SHP77 (cell line): ENCODE data around the gene NINJ1.
"Not testable (repeated sequence)": the region's sequence is repeated elsewhere in the genome, so short reads cannot be mapped to it uniquely, and the experiment has no call there.

ENCODE experiments used
- DNase-seq, 2 experiments: peaks; one replicate each; lab custom pipeline; 2025; lab: John Stamatoyannopoulos, UW

The NINJ1 gene

DNA sequence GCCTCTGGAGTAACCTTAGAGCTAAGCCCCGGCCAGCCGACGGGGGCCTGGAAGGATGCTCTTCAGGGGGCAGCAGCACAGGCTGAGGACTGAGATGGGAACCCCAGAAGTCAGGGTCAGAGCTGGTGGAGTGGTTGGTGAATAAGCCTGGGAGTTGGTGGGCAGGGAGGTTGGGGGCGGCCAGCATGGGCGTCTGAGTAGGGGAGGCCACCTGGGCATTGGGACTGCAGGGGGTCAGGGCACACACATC, 14.4 kb downstream of the NINJ1 start:
- DNase-seq, result no peak

DNA sequence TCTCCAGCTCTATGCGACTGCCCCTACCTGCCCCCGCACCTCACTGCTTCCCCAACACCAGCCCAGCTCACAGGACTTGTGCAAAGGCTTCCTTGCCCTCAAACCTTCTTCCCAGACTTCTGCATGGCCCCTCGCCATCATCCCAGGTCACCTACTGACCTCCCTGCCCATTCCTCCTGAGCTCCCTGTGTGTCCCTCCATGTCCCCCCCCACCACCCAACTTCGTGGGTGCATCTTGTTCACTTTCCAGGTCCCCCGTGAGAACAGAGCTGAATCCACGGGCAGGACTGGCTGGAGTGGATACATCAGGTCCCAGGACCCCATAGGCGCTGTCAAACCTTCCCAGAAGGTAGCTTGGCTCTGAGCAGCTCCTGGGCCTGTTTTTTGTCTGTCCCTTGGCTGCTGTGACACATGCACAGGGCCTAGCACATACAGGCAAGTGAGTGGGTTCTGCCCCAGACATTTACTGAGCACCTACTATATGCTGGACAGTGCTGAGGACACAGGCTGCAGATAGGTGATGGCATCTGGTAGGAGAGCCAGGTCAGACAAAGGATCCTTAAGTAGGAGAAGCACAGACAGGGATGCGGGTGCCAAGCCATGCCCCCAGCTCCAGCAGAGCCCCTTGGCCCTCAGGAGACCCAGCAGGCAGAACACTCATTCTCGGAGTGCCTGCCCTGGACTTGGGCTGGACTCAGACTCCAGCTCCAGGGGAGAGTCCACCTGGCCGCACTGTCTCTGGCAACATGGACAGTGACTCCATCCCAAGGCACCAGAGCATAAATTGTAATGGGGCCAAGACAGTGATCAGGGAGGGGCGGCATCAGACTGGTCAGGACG, 15.0 kb downstream of the NINJ1 start:
- no peak for DNase-seq

DNA sequence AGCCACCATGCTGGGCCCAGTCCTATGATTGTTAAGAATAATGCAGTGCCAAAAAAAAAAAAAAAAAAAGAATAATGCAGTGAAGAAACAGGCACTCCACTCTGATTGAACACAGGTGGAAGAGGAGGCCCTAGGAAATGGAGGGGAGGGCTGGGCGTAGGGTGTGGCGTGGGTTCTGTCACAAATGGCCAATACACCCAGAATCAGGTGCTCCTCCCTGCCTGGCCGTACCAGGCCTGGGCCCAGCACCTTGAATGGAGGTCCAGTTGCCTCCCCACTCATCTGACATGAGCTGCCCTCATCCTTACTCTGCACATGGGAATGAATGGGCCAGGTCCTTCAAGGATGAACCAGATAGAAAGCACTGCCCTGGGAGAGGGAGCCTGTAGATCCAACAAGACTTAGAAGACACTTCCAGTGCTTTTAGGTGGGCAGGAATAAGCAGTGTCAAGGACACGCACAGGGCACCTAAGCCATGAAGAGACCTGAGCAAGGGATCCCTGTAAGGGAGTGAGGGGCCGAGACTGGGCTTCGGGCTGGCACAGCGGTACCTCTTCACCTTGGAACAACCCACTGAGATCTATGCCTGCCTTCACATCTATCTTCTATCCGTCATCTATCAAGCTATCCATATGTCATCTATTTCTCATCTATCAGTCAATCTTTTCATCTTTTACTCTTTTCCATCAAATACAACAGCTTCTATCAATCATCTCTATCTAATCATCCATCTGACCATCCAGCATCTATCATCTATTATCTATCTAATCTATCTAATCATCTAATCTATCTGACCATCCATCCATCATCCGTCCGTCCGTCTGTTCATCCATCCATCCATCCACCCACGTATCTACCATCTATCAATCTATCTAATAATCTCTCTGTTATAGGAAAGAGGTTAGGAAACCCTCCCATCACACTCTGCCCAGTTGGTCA, 15.9 kb downstream of the NINJ1 start:
- DNase-seq, result no peak

DNA sequence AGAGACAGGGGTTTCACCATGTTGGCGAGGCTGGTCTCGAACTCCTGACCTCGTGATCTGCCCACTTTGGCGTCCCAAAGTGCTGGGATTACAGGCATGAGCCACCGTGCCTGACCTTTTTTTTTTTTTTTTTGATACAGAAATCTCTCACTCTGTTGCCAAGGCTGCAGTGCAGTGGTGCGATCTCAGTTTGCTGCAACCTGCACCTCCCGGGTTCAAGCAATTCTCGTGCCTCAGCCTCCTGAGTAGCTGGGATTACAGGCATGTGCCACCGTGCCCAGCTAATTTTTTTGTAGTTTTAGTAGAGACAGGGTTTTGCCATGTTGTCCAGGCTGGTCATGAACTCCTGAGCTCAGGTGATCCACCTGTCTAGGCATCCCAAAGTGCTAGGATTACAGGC, 16.5 kb downstream of the NINJ1 start:
- DNase-seq, result not testable (repeated sequence)

DNA sequence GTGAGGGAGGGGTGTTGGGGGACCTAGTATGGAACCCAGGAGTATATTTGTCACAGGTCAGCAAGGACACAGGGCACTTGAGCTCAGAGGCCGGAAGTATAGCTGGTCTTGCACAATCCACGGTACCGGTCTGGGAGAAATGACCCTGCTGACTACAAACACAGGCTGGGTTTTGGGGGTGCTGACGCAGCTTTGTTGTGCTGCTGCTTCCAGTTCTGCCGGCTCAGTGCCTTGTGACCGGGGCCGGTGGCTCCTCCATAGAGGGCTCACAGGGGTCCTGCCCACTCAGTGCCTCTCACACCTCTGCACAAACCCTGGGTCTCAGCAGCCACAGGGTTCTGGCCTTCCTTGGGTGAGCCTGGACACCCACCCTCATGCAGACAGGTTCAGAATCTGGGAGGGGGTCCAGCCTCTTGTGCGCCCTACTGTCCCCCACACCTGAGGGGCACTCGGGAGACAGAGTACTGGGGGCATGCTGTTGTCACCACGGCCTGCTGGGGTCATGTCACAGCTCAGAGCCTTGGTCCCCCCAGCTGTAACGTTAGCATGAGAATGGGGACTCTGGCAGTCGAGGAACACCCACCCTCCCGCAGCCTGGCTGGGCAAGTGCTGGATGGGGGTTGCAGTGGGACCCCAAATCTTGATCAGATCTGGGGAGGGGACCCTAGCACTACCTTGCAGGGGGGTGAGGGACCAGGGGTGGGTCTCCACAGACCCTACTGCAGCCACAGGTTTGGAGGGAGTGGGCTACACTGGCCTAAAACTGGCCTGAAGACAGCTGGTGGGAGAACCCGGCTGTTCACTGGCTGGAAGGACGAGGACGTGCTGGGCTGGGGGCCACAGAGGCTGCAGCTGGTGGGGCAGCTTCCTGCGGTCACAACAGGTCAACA, 17.7 kb downstream of the NINJ1 start:
- no peak for DNase-seq

DNA sequence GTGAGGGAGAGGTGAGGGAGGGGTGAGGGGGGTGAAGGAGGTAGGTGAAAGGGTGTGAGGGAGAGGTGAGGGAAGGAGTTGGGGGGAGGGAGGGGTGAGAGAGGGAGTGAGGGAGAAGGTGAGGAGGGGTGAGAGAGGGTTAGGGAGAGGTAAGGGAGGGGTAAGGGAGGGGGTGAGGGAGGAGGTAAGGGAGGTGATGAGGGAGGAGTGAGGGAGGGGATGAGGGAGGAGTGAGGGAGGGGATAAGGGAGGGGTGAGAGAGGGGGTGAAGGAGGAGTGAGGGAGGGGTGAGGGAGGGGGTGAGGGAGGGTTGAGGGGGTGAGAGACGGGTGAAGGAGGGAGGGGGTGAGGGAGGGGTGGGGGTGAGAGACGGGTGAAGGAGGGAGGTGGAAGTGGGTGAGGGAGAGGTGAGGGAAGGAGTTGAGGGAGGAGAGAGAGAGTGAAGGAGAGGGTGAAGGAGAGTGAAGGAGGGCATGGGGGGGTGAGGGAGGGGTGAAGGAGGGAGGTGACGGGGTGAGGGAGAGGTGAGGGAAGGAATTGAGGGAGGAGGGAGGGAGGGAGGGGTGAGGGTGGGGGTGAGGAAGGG, 18.5 kb downstream of the NINJ1 start:
- no peak for DNase-seq

DNA sequence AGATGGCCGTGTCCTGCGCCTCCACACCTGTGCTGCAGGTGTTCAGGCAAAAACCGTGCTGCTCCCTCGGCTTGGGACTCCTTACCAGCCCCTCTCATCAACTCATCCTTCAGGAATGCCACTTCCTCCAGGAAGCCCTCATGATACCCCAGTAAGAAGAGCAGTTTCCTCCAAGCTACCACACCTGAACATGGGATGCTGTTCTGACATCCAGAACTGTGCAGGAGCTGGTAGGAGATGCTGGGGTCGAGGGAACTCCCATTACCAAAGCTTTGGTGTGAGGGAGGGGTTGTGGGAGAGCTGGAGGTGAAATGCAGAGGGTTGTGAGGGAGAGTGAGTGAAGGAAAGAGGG, 19.1 kb downstream of the NINJ1 start:
- DNase-seq, result no peak

DNA sequence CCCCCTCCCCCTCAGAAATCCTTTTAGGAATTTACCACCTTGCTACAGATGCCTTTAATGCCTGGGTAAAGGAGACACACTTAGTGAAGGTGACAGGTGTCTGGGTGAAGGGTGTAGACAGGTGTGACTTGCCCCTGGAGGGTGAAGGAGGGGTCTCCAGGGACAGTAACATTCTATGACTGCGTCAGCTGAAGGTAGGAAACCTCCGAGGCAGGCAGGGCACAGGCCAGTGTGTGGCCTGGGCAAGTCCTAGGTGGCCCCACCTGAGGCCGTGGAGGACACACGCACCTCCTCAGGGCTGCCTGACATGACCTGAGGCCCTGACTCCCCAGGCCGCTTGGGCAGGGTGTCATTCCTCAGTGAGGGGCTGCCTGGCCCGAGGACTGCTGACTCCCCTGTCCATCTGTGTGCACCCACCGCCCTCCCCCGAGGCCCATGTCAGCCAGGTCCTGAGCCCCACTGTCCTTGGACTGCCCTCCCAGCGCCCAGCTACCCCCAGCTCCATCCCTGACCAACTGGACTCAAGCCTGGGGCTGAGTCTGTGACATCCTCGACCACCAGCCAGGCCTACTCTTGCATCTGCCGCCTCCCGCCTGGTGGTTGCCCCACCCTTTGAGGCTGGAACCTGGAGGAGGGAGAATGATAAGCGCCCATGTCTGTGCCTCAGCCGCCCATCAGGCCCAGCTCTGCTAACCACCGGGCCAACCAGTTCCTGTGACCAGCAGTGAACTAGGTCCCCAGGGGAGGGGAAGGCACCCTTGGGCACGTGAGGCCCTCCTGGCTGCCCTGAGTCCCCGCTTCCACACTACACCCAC, 19.7 kb downstream of the NINJ1 start:
- no peak for DNase-seq

DNA sequence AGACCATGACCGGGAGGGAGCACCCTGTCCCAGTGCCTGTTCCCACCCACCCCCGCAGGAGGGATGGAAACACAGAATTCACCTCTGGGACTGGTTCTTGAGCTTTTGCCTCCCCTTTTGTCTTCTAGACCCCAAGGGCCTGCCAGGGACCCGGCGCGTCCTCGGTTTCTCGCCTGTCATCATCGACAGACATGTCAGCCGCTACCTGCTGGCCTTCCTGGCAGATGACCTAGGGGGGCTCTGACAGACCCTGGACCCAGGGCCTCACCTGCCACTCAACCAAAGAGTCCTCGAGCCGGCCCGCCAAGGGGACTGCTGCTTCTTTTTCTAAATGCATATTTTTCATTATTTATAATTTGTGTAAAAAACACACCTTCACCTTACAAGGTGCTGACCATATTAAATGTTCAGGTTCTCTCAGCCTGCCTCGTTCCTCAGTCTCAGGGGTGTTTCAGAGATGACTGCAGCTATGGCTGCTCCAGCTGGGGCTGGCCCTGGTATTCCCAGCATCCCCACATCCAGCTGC, 21.1 kb downstream of the NINJ1 start:
- DNase-seq, result no peak

DNA sequence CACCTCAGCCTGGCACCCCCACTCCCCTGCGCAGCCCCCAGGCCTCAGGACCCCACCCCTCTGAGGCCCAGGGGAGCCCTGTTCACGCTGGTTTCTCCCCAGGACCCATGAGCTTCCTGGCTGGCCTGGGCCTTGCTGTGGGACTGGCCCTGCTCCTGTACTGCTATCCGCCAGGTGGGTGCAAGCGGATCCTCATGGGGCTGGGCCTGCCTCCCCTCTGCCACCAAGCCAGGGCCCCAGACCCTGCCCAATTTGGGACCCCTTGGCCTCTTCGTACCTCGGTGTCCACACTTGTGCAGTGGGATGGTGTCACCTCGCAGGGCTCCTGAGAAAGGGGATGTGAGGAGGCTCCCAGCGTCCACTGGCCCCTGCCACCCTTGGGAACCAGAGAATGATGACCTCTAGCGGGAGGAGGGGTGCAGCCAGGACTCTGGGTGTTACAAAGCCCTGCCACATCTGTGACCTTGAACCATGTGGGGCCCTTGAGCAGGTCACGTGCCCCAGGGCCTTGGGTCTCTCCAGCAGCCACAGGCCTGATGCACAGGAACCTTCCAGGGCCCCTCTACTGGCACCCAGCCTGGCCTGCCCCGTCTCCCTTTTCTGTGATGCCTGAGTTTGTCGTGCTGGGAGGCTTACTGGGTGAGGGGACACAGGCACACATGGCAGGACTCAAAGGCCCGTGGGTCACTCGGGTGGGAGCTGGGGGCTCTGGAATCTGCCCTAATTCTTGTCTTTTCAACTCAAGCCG, 21.8 kb downstream of the NINJ1 start:
- no peak for DNase-seq

DNA sequence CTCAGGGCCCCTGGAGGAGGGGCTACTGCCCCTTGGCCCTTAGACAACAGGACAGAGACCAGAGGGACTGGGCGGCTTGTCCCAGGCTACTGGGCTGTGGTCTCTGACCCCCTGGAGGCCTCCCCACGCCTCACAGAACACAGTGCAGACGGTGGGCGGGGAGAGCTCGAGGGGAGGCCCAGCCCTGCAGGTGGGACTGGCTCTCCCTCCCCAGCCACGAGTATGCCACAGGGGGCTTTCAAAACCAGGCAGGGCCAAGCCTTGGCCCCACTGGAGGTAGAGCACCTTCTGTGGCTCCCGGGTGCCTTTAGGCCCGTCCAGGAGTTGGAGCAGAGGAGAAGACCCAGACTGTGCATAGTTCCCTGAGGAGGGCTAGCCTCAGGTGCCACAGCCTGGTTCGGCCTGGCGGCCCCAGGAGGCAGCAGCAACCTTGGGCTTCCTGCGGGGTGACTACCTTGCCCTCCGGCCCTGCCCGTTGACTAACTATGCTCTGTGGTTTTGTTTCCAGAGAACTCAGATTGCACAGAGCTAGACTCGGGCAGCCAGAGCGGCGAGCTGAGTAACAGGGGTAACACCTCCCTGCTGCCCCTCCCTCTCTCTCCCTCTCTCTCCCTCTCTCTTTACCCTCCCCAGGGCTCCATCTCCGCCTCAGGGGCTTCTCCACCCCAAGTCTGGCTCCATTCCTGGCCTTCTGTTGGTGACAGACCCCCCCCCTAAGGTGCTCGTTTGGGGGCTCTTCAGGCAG, 22.5 kb downstream of the NINJ1 start:
- DNase-seq, result no peak

DNA sequence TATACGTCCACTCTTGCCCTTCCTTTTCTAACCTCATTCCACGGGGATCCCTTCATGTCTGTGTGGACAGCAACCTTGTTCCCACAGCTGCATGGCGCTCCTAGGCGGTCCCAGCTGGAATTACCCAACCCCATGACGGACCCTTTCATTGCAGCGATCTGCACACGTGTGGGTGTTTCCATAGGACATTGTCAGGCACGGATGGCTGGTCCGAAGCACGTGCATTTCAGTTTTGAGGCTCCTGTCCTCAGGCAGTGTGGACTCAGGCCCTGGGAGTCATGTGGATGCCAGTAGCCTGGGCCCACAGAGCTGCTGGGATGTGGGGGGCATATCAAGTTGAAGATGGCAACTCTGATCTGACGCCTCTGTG, 23.1 kb downstream of the NINJ1 start:
- DNase-seq, result no peak

DNA sequence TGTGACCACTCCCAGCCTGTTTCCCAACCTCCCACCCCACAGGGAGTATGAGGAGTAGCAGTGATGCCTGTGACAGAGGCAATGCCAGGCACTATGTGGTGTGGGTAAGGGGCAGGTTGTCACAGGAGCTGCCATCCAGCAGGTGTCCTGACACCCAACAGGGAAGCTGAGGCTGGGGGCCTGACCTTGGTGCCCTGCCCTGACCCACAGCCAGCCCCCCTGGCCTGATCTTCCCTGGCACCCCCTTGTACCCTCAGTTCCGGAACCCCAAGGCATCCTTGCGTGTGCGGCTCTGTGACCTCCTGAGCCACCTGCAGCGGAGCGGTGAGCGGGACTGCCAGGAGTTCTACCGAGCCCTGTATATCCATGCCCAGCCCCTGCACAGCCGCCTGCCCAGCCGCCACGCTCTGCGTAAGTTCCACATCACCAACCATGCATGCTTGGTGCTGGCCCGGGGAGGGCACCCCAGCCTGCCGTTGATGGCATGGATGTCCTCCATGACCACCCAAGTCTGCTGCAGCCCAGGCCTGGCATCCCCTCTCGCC, 23.7 kb downstream of the NINJ1 start:
- DNase-seq, result no peak

DNA sequence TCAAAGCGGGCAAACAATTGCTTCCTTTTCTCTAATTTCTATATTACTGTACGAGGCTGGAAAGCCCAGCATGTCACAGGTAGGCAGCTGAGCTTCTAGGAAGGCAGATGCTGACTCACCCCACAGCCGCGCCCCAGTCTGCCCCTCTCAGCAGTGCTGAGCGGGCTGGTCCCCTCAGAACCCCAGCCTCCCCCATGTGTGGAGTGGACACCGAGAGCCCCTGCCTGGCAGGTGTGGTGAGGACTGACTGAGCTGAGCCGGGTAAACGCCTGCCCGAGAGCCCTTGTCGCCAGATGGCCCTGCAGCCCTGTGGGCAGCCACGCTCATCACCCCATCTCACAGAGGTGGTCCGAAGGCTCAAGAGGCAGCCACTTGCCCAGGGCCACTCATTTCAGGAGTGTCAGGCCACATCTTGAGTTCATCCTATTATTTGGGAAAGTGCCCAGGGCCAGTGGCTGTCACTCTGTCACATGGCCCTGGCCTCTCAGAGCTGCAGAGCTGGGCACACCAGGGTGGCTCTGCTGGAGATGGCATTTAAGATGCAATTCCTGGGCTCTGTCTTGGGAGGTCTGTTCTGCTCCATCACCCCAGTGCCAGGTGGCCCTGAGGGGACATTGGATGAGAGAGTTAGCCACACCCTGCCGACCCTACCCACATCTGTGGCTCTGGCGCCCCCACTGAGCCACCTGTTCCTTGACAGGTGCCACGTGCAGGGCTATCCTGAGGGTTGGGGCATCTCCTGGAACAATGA, 25.6 kb downstream of the NINJ1 start:
- no peak for DNase-seq

DNA sequence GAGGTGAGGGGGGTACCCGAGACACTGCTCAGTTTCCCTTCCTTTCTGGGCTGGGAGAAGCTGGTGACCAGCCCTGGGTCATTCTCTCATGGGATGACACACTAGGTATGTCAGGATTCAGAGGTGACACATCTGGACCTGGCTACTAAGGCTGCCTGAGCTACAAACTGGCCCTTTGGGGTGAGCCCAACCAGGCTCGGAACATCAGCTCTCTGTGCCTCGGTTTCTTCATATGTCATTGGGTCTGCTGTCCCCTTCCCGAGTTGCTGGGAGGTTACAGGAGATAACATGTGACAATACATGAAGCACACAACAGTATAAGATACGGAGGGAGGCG, 26.3 kb downstream of the NINJ1 start:
- DNase-seq, result no peak

DNA sequence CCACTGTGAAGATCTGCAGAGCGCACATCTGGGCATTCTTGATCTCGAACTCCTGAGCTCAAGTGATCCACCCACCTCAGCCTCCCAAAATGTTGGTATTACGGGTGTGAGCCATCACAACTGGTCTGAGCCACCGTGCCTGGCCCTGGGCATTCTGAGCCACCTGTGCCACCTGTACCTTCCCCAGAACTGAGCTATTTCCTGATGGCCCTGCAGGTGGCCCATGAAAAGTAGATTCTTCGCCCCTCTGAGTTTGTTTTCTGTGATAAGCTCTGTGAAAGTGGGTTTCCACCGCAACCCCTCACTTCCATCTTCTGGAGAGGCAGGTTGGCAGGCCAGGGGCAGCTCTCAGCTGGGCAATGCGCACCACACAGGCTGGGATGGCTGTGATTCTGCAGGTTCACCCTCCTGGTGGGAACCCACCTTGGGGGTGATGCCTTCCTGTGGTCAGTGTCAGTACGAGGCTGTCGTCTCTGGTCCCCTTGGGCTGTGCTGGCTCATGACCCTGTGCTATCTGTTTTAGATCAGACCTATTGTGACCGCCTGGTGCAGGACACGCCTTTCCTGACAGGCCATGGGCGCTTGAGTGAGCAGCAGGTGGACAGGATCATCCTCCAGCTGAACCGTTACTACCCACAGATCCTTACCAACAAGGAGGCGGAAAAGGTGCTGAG, 26.8 kb downstream of the NINJ1 start:
- no peak for DNase-seq

DNA sequence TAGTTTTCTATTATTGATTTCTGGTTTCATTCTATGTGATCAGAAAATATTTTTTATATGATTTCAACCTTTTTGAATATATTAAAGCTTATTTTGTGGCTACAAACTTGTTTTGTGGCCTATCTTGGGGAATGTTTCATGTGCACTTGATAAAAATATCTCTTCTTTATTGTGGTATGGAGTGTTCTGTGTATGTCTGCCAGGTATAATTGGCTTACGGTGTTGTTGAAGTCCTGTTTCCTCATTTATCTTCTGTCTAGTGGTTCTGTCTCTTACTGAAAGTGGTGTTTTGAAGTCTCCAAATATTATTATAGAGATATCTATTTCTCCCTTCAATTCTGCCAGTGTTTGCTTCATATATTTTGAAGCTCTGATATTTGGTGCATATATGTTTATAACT, 28.4 kb downstream of the NINJ1 start:
- DNase-seq, result no peak

DNA sequence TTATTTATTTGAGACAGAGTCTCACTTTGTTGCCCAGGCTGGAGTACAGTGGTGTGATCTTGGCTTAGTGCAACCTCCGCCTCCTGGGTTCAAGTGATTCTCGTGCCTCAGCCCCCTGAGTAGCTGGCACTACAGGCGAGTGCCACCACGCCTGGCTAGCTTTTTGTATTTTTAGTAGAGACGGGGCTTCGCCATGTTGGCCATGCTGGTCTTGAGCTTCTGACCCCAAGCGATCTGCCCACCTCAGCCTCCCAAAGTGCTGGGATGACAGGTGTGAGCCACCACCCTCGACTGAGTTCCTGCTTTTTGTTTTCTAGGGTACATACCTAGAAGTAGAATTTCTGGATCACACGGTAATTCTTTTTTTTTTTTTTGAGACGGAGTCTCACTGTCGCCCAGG, 33.0 kb downstream of the NINJ1 start:
- not testable (repeated sequence) for DNase-seq
